Colonic mucosa (tissue), 4 donors: ENCODE data around the gene ZNF655. TPM values are rescaled to one million over a fixed set of nuclear protein-coding genes. Genes with fewer than 3 reads are reported as not detected.

ENCODE experiments used
- DNase-seq: peaks from one replicate; pipeline ENCODE4 v3.0.0-alpha.2; 2020
- H3K27ac ChIP-seq: fragments of 200-600 bp; one replicate; pipeline ENCODE4 v1.8.0; 2021
- H3K27me3 ChIP-seq: fragments of 200-600 bp; one replicate; pipeline ENCODE4 v1.8.0; 2021
- H3K36me3 ChIP-seq: fragments of 200-600 bp; one replicate; pipeline ENCODE4 v1.8.0; 2021
- H3K4me1 ChIP-seq: fragments of 200-600 bp; one replicate; pipeline ENCODE4 v1.8.0; 2021; ENCODE audit warnings: mild to moderate bottlenecking
- H3K4me3 ChIP-seq: fragments of 200-600 bp; one replicate; pipeline ENCODE4 v1.8.0; 2021
- H3K9ac ChIP-seq, 2 donors: one replicate each; pipeline ENCODE4 v1.7.0; 2013; ENCODE audit warnings: control low read depth in 2 of 2, low read depth in 2 of 2, low read length in 2 of 2
- H3K9me3 ChIP-seq: fragments of 200-600 bp; one replicate; pipeline ENCODE4 v1.8.0; 2021
- CTCF ChIP-seq: fragments of 200-600 bp; IDR thresholded peaks from one replicate; pipeline ENCODE4 v1.8.0; 2022; ENCODE audit warnings: antibody characterized with exemption, mild to moderate bottlenecking
- intact Hi-C: fragments of 100-400 bp; cut with DNase I; formaldehyde crosslinking; loops from one replicate; pipeline ENCODE4 v1.14.1; 2022
- total RNA-seq, 2 donors: library from RNA; stranded (reverse); fragmentation: NEBNext Ultra II Directional in 1 of 2; extraction: Animal tissue kit (Norgen Biotek cat#: 25700) in 1 of 2; gene quantifications; one replicate each; pipeline ENCODE4 v1.2.1, GENCODE V29; 2021
- donor health status: healthy.
- donor health status: DM: no; HTN: no; CAD: no.
- donor health status: DM: no; HTN: no; CAD: no.

The ZNF655 gene
- total RNA-seq, 2 donors from 2014 or later = 41.8 to 50.7 TPM

GRCh38 chr7:99621271-99621670 is 62.8 kb downstream of the ZNF655 start:
- H3K36me3 ChIP-seq = peaks cover 6% of the 10 kb centered on the region
- no peaks in the 10 kb centered on the region for H3K9me3 ChIP-seq
- no peak for TF ChIP-seq CTCF
- no peaks in the 10 kb centered on the region for H3K27me3 ChIP-seq
- DNase-seq = no peak
- H3K4me3 ChIP-seq = no peak overlapping the region
- H3K9ac ChIP-seq = no peak overlapping the region
- intact Hi-C loops = no loop called here
- peaks cover 5% of the 10 kb centered on the region for H3K4me1 ChIP-seq
- no peak overlapping the region for H3K27ac ChIP-seq

DNA sequence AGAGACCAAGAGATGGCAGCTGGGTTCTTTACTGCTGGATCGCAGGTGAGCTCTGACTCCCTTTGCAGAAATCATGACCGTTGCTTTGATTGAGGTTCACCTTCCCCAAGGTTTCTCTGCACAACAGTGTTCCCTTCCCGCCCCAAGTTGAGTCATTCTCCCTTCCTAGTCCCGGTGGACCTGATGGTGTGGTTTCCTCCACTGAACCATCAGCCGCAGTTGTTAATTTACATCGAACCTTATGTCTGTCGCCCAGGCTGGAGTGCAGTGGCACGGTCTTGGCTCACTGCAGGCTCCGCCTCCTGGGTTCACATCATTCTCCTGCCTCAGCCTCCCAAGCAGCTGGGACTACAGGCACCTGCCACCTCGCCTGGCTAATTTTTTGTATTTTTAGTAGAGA is 64.2 kb downstream of the ZNF655 start:
- no peak for DNase-seq
- peaks cover 6% of the 10 kb centered on the region for H3K36me3 ChIP-seq
- no peak for TF ChIP-seq CTCF
- no peak overlapping the region for H3K9ac ChIP-seq
- no peaks in the 10 kb centered on the region for H3K27me3 ChIP-seq
- intact Hi-C loops = no loop called here
- H3K4me3 ChIP-seq = no peak overlapping the region
- H3K4me1 ChIP-seq = peaks cover 3% of the 10 kb centered on the region
- H3K9me3 ChIP-seq = no peaks in the 10 kb centered on the region
- H3K27ac ChIP-seq = no peak overlapping the region

DNA sequence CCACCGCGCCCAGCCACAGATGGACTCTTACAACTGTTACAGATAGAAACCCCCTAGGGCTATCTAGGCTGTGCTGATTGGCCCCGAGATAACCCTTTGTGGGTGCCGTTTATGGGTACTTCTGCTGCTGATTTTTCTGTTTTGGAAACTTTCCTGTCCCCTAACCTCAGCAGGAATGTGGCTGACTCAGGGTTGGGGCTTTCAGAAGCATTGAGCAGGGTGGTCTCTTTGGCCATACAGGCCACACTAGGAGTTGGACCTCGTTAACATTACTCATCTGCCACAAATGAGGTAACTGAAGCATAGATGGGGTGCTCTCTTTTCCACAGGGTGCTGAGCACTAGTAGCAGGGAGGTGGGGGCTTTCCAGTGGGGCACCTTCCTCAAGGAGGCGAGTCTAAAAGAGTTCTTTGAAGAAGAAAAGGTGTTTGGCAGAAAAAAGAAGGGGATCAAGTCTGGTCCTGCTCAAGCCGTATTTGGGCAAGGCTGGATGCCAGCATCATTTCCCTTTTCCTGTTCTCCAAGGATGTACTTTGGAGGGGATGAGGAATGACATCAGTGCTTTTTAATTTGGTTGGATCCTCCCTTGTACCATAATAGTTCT is 64.8 kb downstream of the ZNF655 start:
- Histone ChIP-seq H3K4me3 (no peak overlapping the region), H3K9me3 (no peaks in the 10 kb centered on the region), H3K4me1 (no peaks in the 10 kb centered on the region), H3K27me3 (no peaks in the 10 kb centered on the region), H3K36me3 (peaks cover 7% of the 10 kb centered on the region), H3K9ac (no peak overlapping the region), H3K27ac (no peak overlapping the region)
- TF ChIP-seq CTCF = no peak
- DNase-seq = no peak
- intact Hi-C loops = no loop called here

DNA sequence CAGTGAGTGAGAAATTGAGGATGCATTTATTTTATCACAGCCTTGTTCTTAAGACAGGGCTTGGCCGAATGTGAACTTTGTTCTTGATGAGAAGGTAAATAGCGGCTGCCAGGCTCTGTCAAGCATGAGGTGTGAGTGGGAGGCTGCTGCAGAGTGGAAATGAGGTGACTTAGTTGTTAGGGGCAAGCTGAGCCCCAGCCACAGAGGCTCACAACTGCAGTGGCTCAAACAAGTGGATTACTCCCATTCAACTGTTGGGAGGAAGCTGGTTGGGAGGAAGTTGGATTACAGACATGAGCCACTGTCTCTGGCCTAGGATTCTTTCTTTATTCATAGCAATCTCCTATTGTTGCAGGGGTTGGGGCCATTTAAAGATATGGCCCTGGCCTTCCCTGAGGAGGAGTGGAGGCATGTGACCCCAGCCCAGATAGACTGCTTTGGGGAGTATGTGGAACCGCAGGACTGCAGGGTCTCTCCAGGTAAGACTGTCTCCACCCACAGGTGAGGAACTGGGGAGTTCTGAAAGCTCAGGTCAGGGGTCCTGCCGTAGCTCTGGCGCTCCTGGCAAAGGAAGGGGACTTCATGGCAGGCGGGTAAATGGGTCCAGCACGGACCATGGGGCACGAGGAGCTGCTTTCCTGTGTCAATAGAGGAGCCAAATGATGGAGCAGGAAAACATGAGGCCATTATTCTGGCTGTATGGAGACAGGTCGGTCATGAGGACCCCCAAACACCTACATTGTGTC is 65.4 kb downstream of the ZNF655 start:
- intact Hi-C loops = no loop called here
- Histone ChIP-seq H3K4me1 (no peaks in the 10 kb centered on the region), H3K4me3 (no peak overlapping the region), H3K27ac (no peak overlapping the region), H3K9ac (no peak overlapping the region), H3K27me3 (no peaks in the 10 kb centered on the region), H3K9me3 (no peaks in the 10 kb centered on the region), H3K36me3 (peaks cover 13% of the 10 kb centered on the region)
- no peak for TF ChIP-seq CTCF
- DNase-seq = no peak

DNA sequence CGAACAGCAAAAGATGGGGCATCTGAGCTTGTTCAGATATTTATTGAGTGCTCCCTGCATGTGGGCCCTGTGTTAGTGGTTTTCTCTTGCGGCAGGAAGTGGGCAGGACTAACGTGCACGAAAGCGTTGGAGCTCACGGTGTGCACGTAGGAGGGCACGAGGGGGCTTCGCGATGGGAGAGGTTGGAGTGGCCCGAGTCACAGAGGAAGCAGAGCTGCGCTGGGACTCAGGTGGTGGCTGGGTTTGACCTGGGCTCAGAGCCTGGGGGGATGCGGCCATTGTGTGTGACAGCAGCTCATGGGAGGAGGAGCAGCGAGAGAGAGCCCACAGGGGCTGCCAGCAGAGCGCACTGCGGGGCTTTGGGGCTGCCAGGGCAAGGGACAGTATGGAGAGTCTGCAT is 66.0 kb downstream of the ZNF655 start:
- Histone ChIP-seq H3K4me1 (no peaks in the 10 kb centered on the region), H3K9ac (no peak overlapping the region), H3K27ac (no peak overlapping the region)

More for the DNA sequence above, 66.0 kb downstream of the ZNF655 start:
- no peaks in the 10 kb centered on the region for H3K9me3 ChIP-seq
- H3K27me3 ChIP-seq = no peaks in the 10 kb centered on the region
- TF ChIP-seq CTCF = no peak
- intact Hi-C loops = no loop called here
- DNase-seq = no peak
- peaks cover 13% of the 10 kb centered on the region for H3K36me3 ChIP-seq
- no peak overlapping the region for H3K4me3 ChIP-seq
